ENCODE results near the gene ARHGEF28.

DNA sequence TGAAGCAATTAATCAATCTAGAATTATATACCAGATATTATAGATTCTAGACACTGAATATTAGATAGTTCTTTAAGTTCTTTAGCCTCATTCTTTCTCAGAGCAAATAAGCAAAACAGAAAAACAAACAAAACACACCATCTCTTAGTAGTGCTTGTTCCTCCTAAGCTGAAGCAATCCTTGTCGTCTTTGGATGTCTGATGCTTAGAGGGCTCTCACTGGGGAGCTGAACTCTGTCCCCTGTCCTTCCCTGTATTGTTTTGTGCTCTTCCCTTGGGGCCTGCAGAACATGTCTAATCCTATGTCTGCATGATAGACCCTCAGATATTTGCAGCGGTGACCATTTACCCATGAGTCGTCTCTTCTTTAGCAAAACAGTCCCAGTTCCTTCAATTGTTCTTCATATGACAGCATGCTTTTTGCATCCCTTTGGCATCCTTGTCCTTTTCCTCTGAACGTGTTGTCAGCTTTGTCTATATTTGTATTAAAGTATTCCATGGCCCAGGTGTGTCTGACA is 114.3 kb downstream of the ARHGEF28 start:
- TF ChIP-seq, protein P1, sequence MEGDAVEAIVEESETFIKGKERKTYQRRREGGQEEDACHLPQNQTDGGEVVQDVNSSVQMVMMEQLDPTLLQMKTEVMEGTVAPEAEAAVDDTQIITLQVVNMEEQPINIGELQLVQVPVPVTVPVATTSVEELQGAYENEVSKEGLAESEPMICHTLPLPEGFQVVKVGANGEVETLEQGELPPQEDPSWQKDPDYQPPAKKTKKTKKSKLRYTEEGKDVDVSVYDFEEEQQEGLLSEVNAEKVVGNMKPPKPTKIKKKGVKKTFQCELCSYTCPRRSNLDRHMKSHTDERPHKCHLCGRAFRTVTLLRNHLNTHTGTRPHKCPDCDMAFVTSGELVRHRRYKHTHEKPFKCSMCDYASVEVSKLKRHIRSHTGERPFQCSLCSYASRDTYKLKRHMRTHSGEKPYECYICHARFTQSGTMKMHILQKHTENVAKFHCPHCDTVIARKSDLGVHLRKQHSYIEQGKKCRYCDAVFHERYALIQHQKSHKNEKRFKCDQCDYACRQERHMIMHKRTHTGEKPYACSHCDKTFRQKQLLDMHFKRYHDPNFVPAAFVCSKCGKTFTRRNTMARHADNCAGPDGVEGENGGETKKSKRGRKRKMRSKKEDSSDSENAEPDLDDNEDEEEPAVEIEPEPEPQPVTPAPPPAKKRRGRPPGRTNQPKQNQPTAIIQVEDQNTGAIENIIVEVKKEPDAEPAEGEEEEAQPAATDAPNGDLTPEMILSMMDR (IDR thresholded peaks at IDR 0.05; ENCODE audit: poor library complexity): no peak
- no peak for TF ChIP-seq EZH2phosphoT487 (IDR thresholded peaks at IDR 0.05; ENCODE audit: low read depth, severe bottlenecking, unreplicated experiment)
